DOHH2 (cell line): ENCODE measurements around the gene FAM124A.
A peak's percentile ranks its signal among the peaks of the same experiment; 100 is the strongest.

Source experiments
- H3F3A ChIP-seq: fragments of 200-600 bp; sonication (generic), shearing (Covaris generic); 2 replicates; pipeline ENCODE4 v1.6.0; 2016; ENCODE audit warnings: antibody characterized with exemption, mild to moderate bottlenecking; ENCODE audit not compliant: control insufficient read depth, insufficient read depth
- H3K27ac ChIP-seq: fragments of 200-600 bp; sonication (generic); 2 replicates; pipeline ENCODE4 v1.5.1; 2014; ENCODE audit warnings: low read depth, mild to moderate bottlenecking, low read length, moderate library complexity
- H3K27me3 ChIP-seq: fragments of 200-600 bp; sonication (generic); 2 replicates; pipeline ENCODE4 v1.6.1; 2014; ENCODE audit warnings: mild to moderate bottlenecking, low read length, mixed read lengths; ENCODE audit not compliant: control insufficient read depth
- H3K36me3 ChIP-seq: fragments of 200-600 bp; sonication (generic); 2 replicates; pipeline ENCODE4 v1.6.1; 2014; ENCODE audit warnings: mild to moderate bottlenecking, low read length, moderate library complexity, mixed read lengths; ENCODE audit not compliant: control insufficient read depth
- H3K4me1 ChIP-seq: fragments of 200-600 bp; sonication (generic); 2 replicates; pipeline ENCODE4 v1.6.1; 2014; ENCODE audit warnings: mild to moderate bottlenecking, low read length, mixed read lengths; ENCODE audit not compliant: control insufficient read depth
- H3K4me2 ChIP-seq: fragments of 200-600 bp; sonication (generic); 2 replicates; pipeline ENCODE4 v1.6.0; 2014; ENCODE audit warnings: mild to moderate bottlenecking, low read length, moderate library complexity
- H3K4me3 ChIP-seq: fragments of 200-600 bp; sonication (generic); 2 replicates; pipeline ENCODE4 v1.5.1; 2014; ENCODE audit warnings: mild to moderate bottlenecking, low read length, mixed read lengths
- H3K79me2 ChIP-seq: fragments of 200-600 bp; sonication (generic); 2 replicates; pipeline ENCODE4 v1.6.1; 2014; ENCODE audit warnings: mild to moderate bottlenecking, low read length, mixed read lengths; ENCODE audit not compliant: control insufficient read depth
- H3K9me2 ChIP-seq: fragments of 200-600 bp; sonication (generic); replicated peaks from 2 replicates; pipeline ENCODE4 v1.6.1; 2014; ENCODE audit warnings: mild to moderate bottlenecking, low read length, mixed read lengths; ENCODE audit not compliant: control insufficient read depth
- H3K9me3 ChIP-seq: fragments of 200-600 bp; sonication (generic); 2 replicates; pipeline ENCODE4 v1.6.1; 2014; ENCODE audit warnings: antibody characterized with exemption, low read length, mixed read lengths; ENCODE audit not compliant: control insufficient read depth, insufficient read depth
- H4K20me1 ChIP-seq: fragments of 200-600 bp; sonication (generic); 2 replicates; pipeline ENCODE4 v1.6.0; 2014; ENCODE audit warnings: low read depth, mild to moderate bottlenecking, antibody characterized with exemption, low read length, moderate library complexity; ENCODE audit not compliant: control insufficient read depth, insufficient read depth
- CTCF ChIP-seq: fragments of 200-600 bp; sonication (generic); IDR thresholded peaks from one replicate; pipeline ENCODE4 v1.5.1; 2014; ENCODE audit warnings: antibody characterized with exemption, mild to moderate bottlenecking, low read depth, low read length; ENCODE audit not compliant: poor library complexity, severe bottlenecking
- EZH2phosphoT487 ChIP-seq: fragments of 200-600 bp; sonication (generic); IDR thresholded peaks from 2 replicates; pipeline ENCODE4 v1.6.1; 2017; ENCODE audit warnings: borderline replicate concordance, mild to moderate bottlenecking, antibody characterized with exemption, low read length, moderate library complexity, mixed read lengths

Gene FAM124A

GRCh38 chr13:51260154-51260553, 38.0 kb downstream of the FAM124A start:
- no peaks in the 10 kb centered on the region for H3K9me3 ChIP-seq
- H3K9me2 ChIP-seq, result no peaks in the 10 kb centered on the region
- TF ChIP-seq EZH2phosphoT487, result no peak
- no peak for TF ChIP-seq CTCF
- H3K4me3 ChIP-seq, result no peak overlapping the region
- no peaks in the 10 kb centered on the region for H3K36me3 ChIP-seq
- no peaks in the 10 kb centered on the region for H3K4me1 ChIP-seq
- no peaks in the 10 kb centered on the region for H4K20me1 ChIP-seq
- no peak overlapping the region for H3K4me2 ChIP-seq
- H3K79me2 ChIP-seq, result no peaks in the 10 kb centered on the region
- H3K27me3 ChIP-seq, result no peaks in the 10 kb centered on the region; the same call in 1 of the 2 replicates
- no peaks in the 10 kb centered on the region for H3F3A ChIP-seq
- no peak overlapping the region for H3K27ac ChIP-seq

GRCh38 chr13:51261610-51262249, 39.5 kb downstream of the FAM124A start:
- no peak overlapping the region for H3K4me2 ChIP-seq
- H3K36me3 ChIP-seq, result no peaks in the 10 kb centered on the region
- no peaks in the 10 kb centered on the region for H3K9me2 ChIP-seq
- no peaks in the 10 kb centered on the region for H3K79me2 ChIP-seq
- no peaks in the 10 kb centered on the region for H3K4me1 ChIP-seq
- TF ChIP-seq CTCF, result no peak
- no peak for TF ChIP-seq EZH2phosphoT487
- no peaks in the 10 kb centered on the region for H3F3A ChIP-seq
- H3K27me3 ChIP-seq, result no peaks in the 10 kb centered on the region; the same call in 1 of the 2 replicates
- H3K4me3 ChIP-seq, result no peak overlapping the region
- no peak overlapping the region for H3K27ac ChIP-seq
- no peaks in the 10 kb centered on the region for H3K9me3 ChIP-seq
- no peaks in the 10 kb centered on the region for H4K20me1 ChIP-seq

- H3K79me2 ChIP-seq, result no peaks in the 10 kb centered on the region
- H3K4me1 ChIP-seq, result no peaks in the 10 kb centered on the region
- no peaks in the 10 kb centered on the region for H3K9me3 ChIP-seq
- no peak for TF ChIP-seq EZH2phosphoT487
- peak; percentile 35 for TF ChIP-seq CTCF
- no peaks in the 10 kb centered on the region; the same call in 1 of the 2 replicates for H3K27me3 ChIP-seq
- H3K36me3 ChIP-seq, result no peaks in the 10 kb centered on the region
- no peaks in the 10 kb centered on the region for H3F3A ChIP-seq
- no peak overlapping the region for H3K27ac ChIP-seq
- H3K4me2 ChIP-seq, result no peak overlapping the region
- no peaks in the 10 kb centered on the region for H3K9me2 ChIP-seq
- no peak overlapping the region for H3K4me3 ChIP-seq
- H4K20me1 ChIP-seq, result no peaks in the 10 kb centered on the region
These were observed 40.5 kb downstream of the FAM124A start for GRCh38 chr13:51262501-51263211.
